OCI-LY1 (cell line): ENCODE measurements around the gene ARF1.

ENCODE experiments used
- EZH2 ChIP-seq: fragments of 200-600 bp; sonication (generic), shearing (Covaris generic); IDR thresholded peaks from 2 replicates; pipeline ENCODE4 v1.8.0; 2017; ENCODE audit warnings: borderline replicate concordance, mixed run types, mild to moderate bottlenecking, antibody characterized with exemption, low read length, moderate library complexity, mixed read lengths
- TF ChIP-seq, protein P1 (sequence below): fragments of 200-600 bp; sonication (generic), shearing (Covaris generic); IDR thresholded peaks from 2 replicates; pipeline ENCODE4 v1.5.1; 2017; ENCODE audit warnings: mild to moderate bottlenecking, antibody characterized with exemption, low read length, moderate library complexity, mixed read lengths

DNA sequence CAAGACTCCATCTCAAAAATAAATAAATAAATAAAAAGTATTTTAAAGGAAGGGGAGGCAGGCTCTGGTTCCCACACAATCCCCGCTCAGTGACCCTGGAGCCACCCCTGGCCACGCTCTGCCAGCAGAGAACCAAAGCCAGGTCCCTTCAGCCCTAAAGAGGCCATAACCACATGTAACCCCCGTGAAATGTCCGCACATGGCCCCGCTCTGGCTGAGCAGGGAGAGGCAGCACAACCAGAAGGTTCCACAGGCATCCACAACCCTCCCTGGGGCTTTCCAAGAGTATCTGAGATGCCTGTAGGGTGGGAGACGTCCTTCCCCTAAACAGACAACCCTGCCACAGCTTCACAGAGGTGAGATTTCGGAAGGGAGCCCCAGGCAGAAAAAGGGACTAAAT is 1.4 kb upstream of the ARF1 start:
- TF ChIP-seq, protein P1, sequence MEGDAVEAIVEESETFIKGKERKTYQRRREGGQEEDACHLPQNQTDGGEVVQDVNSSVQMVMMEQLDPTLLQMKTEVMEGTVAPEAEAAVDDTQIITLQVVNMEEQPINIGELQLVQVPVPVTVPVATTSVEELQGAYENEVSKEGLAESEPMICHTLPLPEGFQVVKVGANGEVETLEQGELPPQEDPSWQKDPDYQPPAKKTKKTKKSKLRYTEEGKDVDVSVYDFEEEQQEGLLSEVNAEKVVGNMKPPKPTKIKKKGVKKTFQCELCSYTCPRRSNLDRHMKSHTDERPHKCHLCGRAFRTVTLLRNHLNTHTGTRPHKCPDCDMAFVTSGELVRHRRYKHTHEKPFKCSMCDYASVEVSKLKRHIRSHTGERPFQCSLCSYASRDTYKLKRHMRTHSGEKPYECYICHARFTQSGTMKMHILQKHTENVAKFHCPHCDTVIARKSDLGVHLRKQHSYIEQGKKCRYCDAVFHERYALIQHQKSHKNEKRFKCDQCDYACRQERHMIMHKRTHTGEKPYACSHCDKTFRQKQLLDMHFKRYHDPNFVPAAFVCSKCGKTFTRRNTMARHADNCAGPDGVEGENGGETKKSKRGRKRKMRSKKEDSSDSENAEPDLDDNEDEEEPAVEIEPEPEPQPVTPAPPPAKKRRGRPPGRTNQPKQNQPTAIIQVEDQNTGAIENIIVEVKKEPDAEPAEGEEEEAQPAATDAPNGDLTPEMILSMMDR: no peak
- TF ChIP-seq EZH2: no peak
